GM12878 (cell line): Measurements from ENCODE around the gene MSH3. TPM values are rescaled to one million over a fixed set of nuclear protein-coding genes. Genes with fewer than 3 reads are reported as not detected.

ENCODE experiments used
- ATAC-seq: fragments of 200-7000 bp; cut with Tn5 transposase; 3 replicates; pipeline ENCODE4 v1.9.1; 2020; ENCODE audit warnings: mild to moderate bottlenecking, moderate library complexity
- BruUV-seq: library from RNA; stranded (reverse); fragments of 400-500 nt; replicated peaks from 2 replicates; lab custom pipeline; 2021; lab: Mats Ljungman, UMichigan
- CTCF ChIA-PET: fragments of 300-600 bp; sonication (Branson Sonifier 250); formaldehyde crosslinking; extraction: SDS; loops from one replicate; lab custom pipeline; 2021; ENCODE audit warnings: inconsistent platforms; lab: Yijun Ruan, JAX
- POLR2A ChIA-PET: fragments of 350-600 bp; formaldehyde crosslinking; extraction: SDS; loops from one replicate; lab custom pipeline; 2021; ENCODE audit warnings: inconsistent platforms; lab: Charles Lee
- RAD21 ChIA-PET: fragments of 300-600 bp; sonication (Branson Sonifier 250); formaldehyde crosslinking; loops from one replicate; lab custom pipeline; 2023; ENCODE audit warnings: antibody characterized with exemption; ENCODE audit not compliant: unreplicated experiment; lab: Charles Lee
- SMC1A ChIA-PET: fragments of 300-600 bp; sonication (Branson Sonifier 250); formaldehyde crosslinking; loops from one replicate; lab custom pipeline; 2023; ENCODE audit not compliant: unreplicated experiment, uncharacterized antibody; lab: Charles Lee
- DNase-seq: peaks from one replicate; pipeline ENCODE4 v3.0.0-alpha.2; 2011; ENCODE audit warnings: low read depth, low spot score
- FAIRE-seq: peaks from 3 replicates; lab custom pipeline; 2011; peaks lifted over from hg19 to GRCh38; lab: Jason Lieb, UNC
- H2AFZ ChIP-seq: 2 replicates; pipeline ENCODE4 v1.6.0; 2011; ENCODE audit warnings: low read depth, low read length, control low read depth; ENCODE audit not compliant: control insufficient read depth
- H3K27ac ChIP-seq: 2 replicates; pipeline ENCODE4 v1.5.1; 2011; ENCODE audit warnings: control low read depth; ENCODE audit not compliant: control insufficient read depth, insufficient read depth
- H3K27me3 ChIP-seq, 2 experiments: replicated peaks in 1 of 2; 2 replicates each; pipeline versions ENCODE4 v1.6.0 to v1.6.1; 2011; ENCODE audit warnings: low read length in 1 of 2; ENCODE audit not compliant: control insufficient read depth in 2 of 2, insufficient read depth in 2 of 2
- H3K36me3 ChIP-seq, 2 experiments: 2 replicates each; pipeline ENCODE4 v1.5.1; 2011; ENCODE audit warnings: low read length in 1 of 2; ENCODE audit not compliant: control insufficient read depth in 2 of 2, insufficient read depth in 2 of 2
- H3K4me1 ChIP-seq: 2 replicates; pipeline ENCODE4 v1.6.1; 2011; ENCODE audit warnings: mild to moderate bottlenecking, low read length, moderate library complexity, mixed read lengths; ENCODE audit not compliant: control insufficient read depth, insufficient read depth
- H3K4me2 ChIP-seq: 2 replicates; pipeline ENCODE4 v1.6.0; 2011; ENCODE audit warnings: control low read depth; ENCODE audit not compliant: control insufficient read depth, insufficient read depth
- H3K4me3 ChIP-seq: fragments of 200-600 bp; sonication (generic); 2 replicates; pipeline ENCODE4 v1.5.1; 2016
- H3K79me2 ChIP-seq: 2 replicates; pipeline ENCODE4 v1.6.0; 2011; ENCODE audit warnings: low read length; ENCODE audit not compliant: control insufficient read depth, insufficient read depth
- H3K9ac ChIP-seq: 2 replicates; pipeline ENCODE4 v1.8.0; 2011; ENCODE audit warnings: low read length, control low read depth, mixed read lengths; ENCODE audit not compliant: control insufficient read depth, insufficient read depth
- H3K9me3 ChIP-seq: replicated peaks from 3 replicates; pipeline ENCODE4 v1.5.1; 2011; ENCODE audit warnings: mild to moderate bottlenecking, low read length; ENCODE audit not compliant: control insufficient read depth, insufficient read depth
- H4K20me1 ChIP-seq: 2 replicates; pipeline ENCODE4 v1.6.0; 2011; ENCODE audit not compliant: control insufficient read depth, insufficient read depth
- ESRRA ChIP-seq: IDR thresholded peaks from 2 replicates; pipeline ENCODE4 v1.6.1; 2012; ENCODE audit warnings: mild to moderate bottlenecking, low read length, improper control_type of control experiment
- MTA2 ChIP-seq: fragments of 450-650 bp; IDR thresholded peaks from 2 replicates; pipeline ENCODE4 v1.6.1; 2016; ENCODE audit warnings: low read depth, mild to moderate bottlenecking, moderate library complexity
- NFXL1 ChIP-seq: fragments of 450-650 bp; IDR thresholded peaks from 2 replicates; pipeline ENCODE4 v1.6.1; 2017; ENCODE audit warnings: antibody characterized with exemption, mild to moderate bottlenecking, borderline replicate concordance
- NFYA ChIP-seq: IDR thresholded peaks from 2 replicates; pipeline ENCODE4 v1.6.1; 2011; ENCODE audit warnings: low read depth, mild to moderate bottlenecking, low read length, improper control_type of control experiment, borderline replicate concordance
- RUNX3 ChIP-seq: IDR thresholded peaks from 2 replicates; pipeline ENCODE4 v1.6.1; 2012; ENCODE audit warnings: low read length, inconsistent platforms
- WRNIP1 ChIP-seq: IDR thresholded peaks from 2 replicates; pipeline ENCODE4 v1.6.1; 2011; ENCODE audit warnings: low read depth, low read length, improper control_type of control experiment, borderline replicate concordance
- YBX1 ChIP-seq: fragments of 450-650 bp; IDR thresholded peaks from 2 replicates; pipeline ENCODE4 v1.6.1; 2016; ENCODE audit warnings: antibody characterized with exemption
- ZNF217 ChIP-seq: fragments of 450-650 bp; IDR thresholded peaks from 2 replicates; pipeline ENCODE4 v1.6.1; 2017; ENCODE audit warnings: antibody characterized with exemption, mild to moderate bottlenecking
- ZNF274 ChIP-seq: IDR thresholded peaks from one replicate; pipeline ENCODE4 v1.8.0; 2011; ENCODE audit not compliant: insufficient read length, insufficient read depth
- WGBS: methylation state at CpG from one replicate; pipeline ENCODE4 v1.1.6; 2016; ENCODE audit warnings: low lambda C conversion rate; ENCODE audit not compliant: insufficient replicate concordance, insufficient coverage; ENCODE audit errors: missing lambda C conversion rate; 5-methylcytosine and 5-hydroxymethylcytosine counted together
- in situ Hi-C: fragments of 300-500 bp; cut with MboI; formaldehyde crosslinking; loops from 9 replicates; pipeline ENCODE4 v1.14.3; 2018; ENCODE audit warnings: mixed read lengths
- intact Hi-C: fragments of 100-400 bp; cut with micrococcal nuclease; formaldehyde crosslinking; loops from one replicate; pipeline ENCODE4 v1.14.2; 2022; ENCODE audit not compliant: unreplicated experiment
- polyA plus RNA-seq, 11 experiments: library from polyadenylated mRNA; depleted of rRNA in 4 of 11; unstranded in 6 of 11; stranded (reverse) in 5 of 11; fragments of >200 nt; fragmentation: Nextera tagmentation in 4 of 11; fragmentation: Illumina TruSeq in 1 of 11; extraction: Ambion mirVana in 4 of 11; extraction: Trizol in 1 of 11; gene quantifications; 1 replicate in 1 of 11; 2 replicates in 10 of 11; pipeline versions ENCODE4 v1.2.1 to v1.2.3, GENCODE V29; 2011 to 2016; ENCODE audit warnings: inconsistent platforms in 2 of 11, missing spikeins in 2 of 11, low read depth in 1 of 11
- total RNA-seq, 4 experiments: library from RNA; depleted of rRNA in 3 of 4; stranded (reverse); fragments of >200 nt in 3 of 4; fragmentation: Illumina TruSeq in 1 of 4; extraction: Trizol in 1 of 4; gene quantifications; 2 replicates each; pipeline versions ENCODE4 v1.2.1 to v1.2.3, GENCODE V29; 2013 to 2021
- TF ChIP-seq, protein P1 (sequence below): fragments of 450-650 bp; IDR thresholded peaks from 2 replicates; pipeline ENCODE4 v1.6.1; 2016; ENCODE audit warnings: mild to moderate bottlenecking

MSH3 gene
- total and polyA plus RNA-seq, 10 of the 15 experiments (the other 5 are each of a cell fraction or from before 2014, with no cell fraction given) = 4.7 to 17.5 (median 12.2) TPM

GRCh38 chr5:80747922-80748321 lies 93.5 kb downstream of the MSH3 start:
- DNase-seq (no peak), FAIRE-seq (no peak), ATAC-seq (no peak)
- ChIA-PET POLR2A (no interaction called here), RAD21 (no interaction called here), CTCF (interaction anchor here (0.6 to 0.9 kb wide), 2 partner anchors 8 to 356 kb away, joined by 3 read pairs; no protein-coding TSS in a partner anchor), SMC1A (interaction anchor here (0.9 kb wide), 1 partner anchor 9 kb away, joined by 3 read pairs; no protein-coding TSS in a partner anchor)
- BruUV-seq = no TSS peak
- Histone ChIP-seq H3K27ac (no peak overlapping the region), H4K20me1 (no peaks in the 10 kb centered on the region), H3K9me3 (no peaks in the 10 kb centered on the region), H3K4me1 (no peaks in the 10 kb centered on the region), H3K27me3 (no peaks in the 10 kb centered on the region), H3K4me2 (no peak overlapping the region), H3K36me3 (peaks cover 2 to 7% of the 10 kb centered on the region in 2 experiments; a peak in 2 of 4 replicates), H3K9ac (no peak overlapping the region), H3K4me3 (no peak overlapping the region), H2AFZ (no peak overlapping the region), H3K79me2 (no peaks in the 10 kb centered on the region)
- 97% methylated on average over 3 of the region's 3 CpGs for WGBS
- in situ Hi-C loops (no loop called here), intact Hi-C loops (no loop called here)
- no peak for TF ChIP-seq ESRRA

- ChIA-PET POLR2A (no interaction called here), CTCF (no interaction called here), RAD21 (interaction anchor here (0.6 kb wide), 1 partner anchor 74 kb away, joined by 3 read pairs; no protein-coding TSS in a partner anchor), SMC1A (no interaction called here)
- Histone ChIP-seq H3K4me2 (no peak overlapping the region), H3K4me3 (no peak overlapping the region), H3K27me3 (no peaks in the 10 kb centered on the region), H3K9ac (no peak overlapping the region), H3K79me2 (no peaks in the 10 kb centered on the region), H3K36me3 (peaks cover 1 to 3% of the 10 kb centered on the region in 2 experiments; a peak in 1 of 4 replicates), H3K27ac (no peak overlapping the region), H2AFZ (no peak overlapping the region), H4K20me1 (no peaks in the 10 kb centered on the region), H3K4me1 (peaks cover 24% of the 10 kb centered on the region), H3K9me3 (no peaks in the 10 kb centered on the region)
- FAIRE-seq (no peak), DNase-seq (no peak), ATAC-seq (no peak)
- in situ Hi-C loops = no loop called here
- intact Hi-C loops = no loop called here
- no peak for TF ChIP-seq RUNX3
- TF ChIP-seq YBX1 = no peak
- no peak for TF ChIP-seq NFXL1
- TF ChIP-seq WRNIP1 = no peak
- TF ChIP-seq, protein P1, sequence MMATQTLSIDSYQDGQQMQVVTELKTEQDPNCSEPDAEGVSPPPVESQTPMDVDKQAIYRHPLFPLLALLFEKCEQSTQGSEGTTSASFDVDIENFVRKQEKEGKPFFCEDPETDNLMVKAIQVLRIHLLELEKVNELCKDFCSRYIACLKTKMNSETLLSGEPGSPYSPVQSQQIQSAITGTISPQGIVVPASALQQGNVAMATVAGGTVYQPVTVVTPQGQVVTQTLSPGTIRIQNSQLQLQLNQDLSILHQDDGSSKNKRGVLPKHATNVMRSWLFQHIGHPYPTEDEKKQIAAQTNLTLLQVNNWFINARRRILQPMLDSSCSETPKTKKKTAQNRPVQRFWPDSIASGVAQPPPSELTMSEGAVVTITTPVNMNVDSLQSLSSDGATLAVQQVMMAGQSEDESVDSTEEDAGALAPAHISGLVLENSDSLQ = no peak
- no peak for TF ChIP-seq ZNF274
- no peak for TF ChIP-seq ESRRA
- no peak for TF ChIP-seq NFYA
- no peak for TF ChIP-seq MTA2
- no peak for TF ChIP-seq ZNF217
- BruUV-seq = no TSS peak
These were observed 98.0 kb downstream of the MSH3 start for GRCh38 chr5:80752427-80752826.
